Measurements from ENCODE around the gene KCNN2. TPM values are rescaled to one million over a fixed set of nuclear protein-coding genes. Genes with fewer than 3 reads are reported as not detected.

KCNN2 gene
- total and polyA plus RNA-seq, 2 of the 8 experiments (the other 6 are each of a cell fraction or from before 2014, with no cell fraction given) = 13.1 to 18.6 TPM

DNA sequence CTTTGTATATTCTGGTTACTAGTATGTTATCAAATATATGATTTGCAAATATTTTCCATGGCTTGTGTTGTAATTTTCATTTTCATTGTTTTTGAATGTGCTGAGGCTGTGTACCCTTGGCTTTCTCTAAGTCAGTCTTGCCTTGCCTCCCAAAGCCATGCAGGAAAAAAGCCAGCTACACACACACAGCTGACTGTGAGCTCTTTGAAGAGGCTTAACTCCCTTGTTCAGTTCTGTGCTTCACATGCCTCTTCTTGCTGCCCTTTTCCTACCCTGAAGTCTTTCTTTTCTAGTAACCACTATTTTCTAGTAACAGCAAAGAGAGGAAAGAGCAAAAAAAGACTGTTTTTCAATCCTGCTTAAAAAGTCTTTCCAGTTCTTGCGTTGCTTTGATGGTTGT lies 53.9 kb downstream of the KCNN2 start:
- Histone ChIP-seq H3K27me3 (replicated peaks in 1 of 4; ENCODE audit: control insufficient read depth in 3 of 4, extremely low read depth in 1 of 4, insufficient read depth in 3 of 4, low read length in 3 of 4) (no peaks in the 10 kb centered on the region), H4K91ac (replicated peaks; ENCODE audit: insufficient read length, low read length) (no peak overlapping the region), H3K14ac (ENCODE audit: insufficient read length) (no peak overlapping the region), H3K4me2 (ENCODE audit: insufficient read depth in 1 of 2, low read depth in 2 of 2, low read length in 2 of 2) (no peak overlapping the region), H4K5ac (ENCODE audit: insufficient read length, low read depth, low read length) (no peak overlapping the region), H3K9ac (replicated peaks in 1 of 4; ENCODE audit: extremely low read depth in 1 of 4, low read depth in 3 of 4, low read length in 3 of 4) (no peak overlapping the region), H3K36me3 (ENCODE audit: control insufficient read depth in 2 of 4, insufficient read depth in 4 of 4, low read length in 3 of 4) (no peaks in the 10 kb centered on the region), H3K27ac (ENCODE audit: low read depth, low read length) (no peak overlapping the region), H2BK20ac (ENCODE audit: low read length) (no peak overlapping the region), H3K4me3 (ENCODE audit: extremely low read depth in 1 of 4, insufficient read depth in 2 of 4, low read depth in 3 of 4, low read length in 4 of 4) (no peak overlapping the region), H2AFZ (ENCODE audit: low read length) (no peak overlapping the region), H4K20me1 (replicated peaks in 1 of 2; ENCODE audit: control insufficient read depth in 1 of 2, insufficient read depth in 2 of 2, low read length in 2 of 2) (peaks cover 1 to 4% of the 10 kb centered on the region in 2 experiments), H2AK5ac (ENCODE audit: low read depth, low read length) (no peak overlapping the region), H3K23me2 (ENCODE audit: low read depth, low read length) (no peaks in the 10 kb centered on the region), H2BK5ac (ENCODE audit: low read depth, low read length) (no peak overlapping the region), H2BK12ac (ENCODE audit: low read depth, low read length) (no peak overlapping the region), H3K79me2 (ENCODE audit: control insufficient read depth in 1 of 2, insufficient read depth in 2 of 2, low read length in 2 of 2) (peaks cover 4 to 98% of the 10 kb centered on the region in 2 experiments), H3K23ac (ENCODE audit: insufficient read length) (no peak overlapping the region), H3K18ac (ENCODE audit: extremely low read depth, low read length) (no peak overlapping the region), H3K79me1 (ENCODE audit: low read depth, low read length) (peaks cover 5% of the 10 kb centered on the region; the same call in 1 of the 2 replicates), H3K4me1 (replicated peaks in 1 of 4; ENCODE audit: control insufficient read depth in 3 of 4, insufficient read depth in 4 of 4, low read length in 3 of 4) (peaks cover 0 to 3% (median 0%) of the 10 kb centered on the region in 4 experiments; a peak in 2 of 7 replicates), H4K8ac (ENCODE audit: extremely low read depth, insufficient read depth, low read length) (no peak overlapping the region), H2BK120ac (replicated peaks; ENCODE audit: low read depth, low read length) (no peak overlapping the region), H2BK15ac (ENCODE audit: low read length) (no peak overlapping the region), H3K4ac (replicated peaks; ENCODE audit: insufficient read length, low read depth, low read length) (no peak overlapping the region), H3K9me3 (ENCODE audit: insufficient read depth in 2 of 2, low read depth in 1 of 2, low read length in 1 of 2) (no peaks in the 10 kb centered on the region), H3K56ac (replicated peaks; ENCODE audit: insufficient read length, low read depth, low read length) (no peak overlapping the region)
- POLR2A ChIA-PET (ENCODE audit: partially characterized antibody) = no interaction called here
- FAIRE-seq (no peak), DNase-seq (ENCODE audit: low read depth in 1 of 2, low spot score in 2 of 2) (no peak)
- TF ChIP-seq YY1 (IDR thresholded peaks at IDR 0.05; ENCODE audit: low read depth, low read length) (no peak), TBP (IDR thresholded peaks at IDR 0.05; ENCODE audit: low read depth, low read length) (no peak), POU5F1 (IDR thresholded peaks at IDR 0.05; ENCODE audit: low read depth, low read length) (no peak), SP2 (IDR thresholded peaks at IDR 0.05; ENCODE audit: low read length) (no peak), ASH2L (IDR thresholded peaks at IDR 0.05; ENCODE audit: low read length) (no peak), KDM1A (IDR thresholded peaks at IDR 0.05; ENCODE audit: borderline replicate concordance, low read length) (no peak), RFX5 (IDR thresholded peaks at IDR 0.05; ENCODE audit: borderline replicate concordance, low read depth, low read length) (no peak), SIRT6 (IDR thresholded peaks at IDR 0.05; ENCODE audit: low read length) (no peak), CREB1 (IDR thresholded peaks at IDR 0.05) (no peak), SP1 (IDR thresholded peaks at IDR 0.05; ENCODE audit: low read depth, low read length) (no peak), RXRA (IDR thresholded peaks at IDR 0.05; ENCODE audit: insufficient read depth, low read depth, low read length) (no peak), TEAD4 (IDR thresholded peaks at IDR 0.05; ENCODE audit: low read depth, low read length) (no peak)
- CTCF ChIA-PET (ENCODE audit: partially characterized antibody) = interaction anchor here (0.6 to 1.1 kb wide), 4 partner anchors 21 to 83 kb away, joined by 3 to 4 read pairs (median 3); no protein-coding TSS in a partner anchor
- 89% methylated on average over 1 of the region's 1 CpG; no CpG with 5 or more reads in 1 of the 2 experiments for WGBS, 2 experiments (ENCODE audit: extremely low coverage in 1 of 2, insufficient coverage in 1 of 2, insufficient read length in 1 of 2, insufficient replicate concordance in 2 of 2, low coverage in 1 of 2, low lambda C conversion rate in 2 of 2, missing lambda C conversion rate in 1 of 2)
